GM12878 (cell line): ENCODE measurements around the gene SLC22A7. TPM values are rescaled to one million over a fixed set of nuclear protein-coding genes. Genes with fewer than 3 reads are reported as not detected.

Experiments
- ATAC-seq: fragments of 200-7000 bp; cut with Tn5 transposase; 3 replicates; pipeline ENCODE4 v1.9.1; 2020; ENCODE audit warnings: mild to moderate bottlenecking, moderate library complexity
- BruUV-seq: library from RNA; stranded (reverse); fragments of 400-500 nt; replicated peaks from 2 replicates; lab custom pipeline; 2021; lab: Mats Ljungman, UMichigan
- CTCF ChIA-PET: fragments of 300-600 bp; sonication (Branson Sonifier 250); formaldehyde crosslinking; extraction: SDS; loops from one replicate; lab custom pipeline; 2021; ENCODE audit warnings: inconsistent platforms; lab: Yijun Ruan, JAX
- POLR2A ChIA-PET: fragments of 350-600 bp; formaldehyde crosslinking; extraction: SDS; loops from one replicate; lab custom pipeline; 2021; ENCODE audit warnings: inconsistent platforms; lab: Charles Lee
- RAD21 ChIA-PET: fragments of 300-600 bp; sonication (Branson Sonifier 250); formaldehyde crosslinking; loops from one replicate; lab custom pipeline; 2023; ENCODE audit warnings: antibody characterized with exemption; ENCODE audit not compliant: unreplicated experiment; lab: Charles Lee
- SMC1A ChIA-PET: fragments of 300-600 bp; sonication (Branson Sonifier 250); formaldehyde crosslinking; loops from one replicate; lab custom pipeline; 2023; ENCODE audit not compliant: unreplicated experiment, uncharacterized antibody; lab: Charles Lee
- DNase-seq: peaks from one replicate; pipeline ENCODE4 v3.0.0-alpha.2; 2011; ENCODE audit warnings: low read depth, low spot score
- FAIRE-seq: peaks from 3 replicates; lab custom pipeline; 2011; peaks lifted over from hg19 to GRCh38; lab: Jason Lieb, UNC
- H2AFZ ChIP-seq: 2 replicates; pipeline ENCODE4 v1.6.0; 2011; ENCODE audit warnings: low read depth, low read length, control low read depth; ENCODE audit not compliant: control insufficient read depth
- H3K27ac ChIP-seq: 2 replicates; pipeline ENCODE4 v1.5.1; 2011; ENCODE audit warnings: control low read depth; ENCODE audit not compliant: control insufficient read depth, insufficient read depth
- H3K27me3 ChIP-seq, 2 experiments: replicated peaks in 1 of 2; 2 replicates each; pipeline versions ENCODE4 v1.6.0 to v1.6.1; 2011; ENCODE audit warnings: low read length in 1 of 2; ENCODE audit not compliant: control insufficient read depth in 2 of 2, insufficient read depth in 2 of 2
- H3K36me3 ChIP-seq, 2 experiments: 2 replicates each; pipeline ENCODE4 v1.5.1; 2011; ENCODE audit warnings: low read length in 1 of 2; ENCODE audit not compliant: control insufficient read depth in 2 of 2, insufficient read depth in 2 of 2
- H3K4me1 ChIP-seq: 2 replicates; pipeline ENCODE4 v1.6.1; 2011; ENCODE audit warnings: mild to moderate bottlenecking, low read length, moderate library complexity, mixed read lengths; ENCODE audit not compliant: control insufficient read depth, insufficient read depth
- H3K4me2 ChIP-seq: 2 replicates; pipeline ENCODE4 v1.6.0; 2011; ENCODE audit warnings: control low read depth; ENCODE audit not compliant: control insufficient read depth, insufficient read depth
- H3K4me3 ChIP-seq: fragments of 200-600 bp; sonication (generic); 2 replicates; pipeline ENCODE4 v1.5.1; 2016
- H3K79me2 ChIP-seq: 2 replicates; pipeline ENCODE4 v1.6.0; 2011; ENCODE audit warnings: low read length; ENCODE audit not compliant: control insufficient read depth, insufficient read depth
- H3K9ac ChIP-seq: 2 replicates; pipeline ENCODE4 v1.8.0; 2011; ENCODE audit warnings: low read length, control low read depth, mixed read lengths; ENCODE audit not compliant: control insufficient read depth, insufficient read depth
- H3K9me3 ChIP-seq: replicated peaks from 3 replicates; pipeline ENCODE4 v1.5.1; 2011; ENCODE audit warnings: mild to moderate bottlenecking, low read length; ENCODE audit not compliant: control insufficient read depth, insufficient read depth
- H4K20me1 ChIP-seq: 2 replicates; pipeline ENCODE4 v1.6.0; 2011; ENCODE audit not compliant: control insufficient read depth, insufficient read depth
- BMI1 ChIP-seq: fragments of 450-650 bp; IDR thresholded peaks from 2 replicates; pipeline ENCODE4 v1.6.1; 2016; ENCODE audit warnings: mild to moderate bottlenecking, moderate library complexity, borderline replicate concordance
- CHD2 ChIP-seq: IDR thresholded peaks from 2 replicates; pipeline ENCODE4 v1.6.1; 2011; ENCODE audit warnings: low read depth, low read length, improper control_type of control experiment, borderline replicate concordance
- EED ChIP-seq: sonication (generic); IDR thresholded peaks from 2 replicates; pipeline ENCODE4 v1.6.1; 2016; ENCODE audit warnings: antibody characterized with exemption, low read depth
- ETV6 ChIP-seq, 2 experiments: fragments of 450-650 bp in 1 of 2; IDR thresholded peaks in 1 of 2; conservative IDR thresholded peaks in 1 of 2; 2 replicates each; pipeline ENCODE4 v1.6.1; 2014; ENCODE audit warnings: antibody characterized with exemption in 1 of 2, borderline replicate concordance in 1 of 2, low read depth in 1 of 2, mild to moderate bottlenecking in 1 of 2, moderate library complexity in 1 of 2
- JUND ChIP-seq: IDR thresholded peaks from 2 replicates; pipeline ENCODE4 v1.6.1; 2012; ENCODE audit warnings: low read depth, mild to moderate bottlenecking, low read length, improper control_type of control experiment, moderate library complexity
- MTA3 ChIP-seq: IDR thresholded peaks from 2 replicates; pipeline ENCODE4 v1.6.1; 2012; ENCODE audit warnings: low read length, inconsistent platforms, borderline replicate concordance
- MYB ChIP-seq: fragments of 150-350 bp; IDR thresholded peaks from 2 replicates; pipeline ENCODE4 v1.6.1; 2014; ENCODE audit warnings: mild to moderate bottlenecking, low read depth, low read length, borderline replicate concordance
- NFYA ChIP-seq: IDR thresholded peaks from 2 replicates; pipeline ENCODE4 v1.6.1; 2011; ENCODE audit warnings: low read depth, mild to moderate bottlenecking, low read length, improper control_type of control experiment, borderline replicate concordance
- NRF1 ChIP-seq: conservative IDR thresholded peaks from 2 replicates; pipeline ENCODE4 v1.6.1; 2011; ENCODE audit warnings: mild to moderate bottlenecking, low read depth, low read length, improper control_type of control experiment
- PAX8 ChIP-seq: fragments of 450-650 bp; IDR thresholded peaks from 2 replicates; pipeline ENCODE4 v1.6.1; 2017; ENCODE audit warnings: mild to moderate bottlenecking, moderate library complexity
- POLR2A ChIP-seq: IDR thresholded peaks from 2 replicates; pipeline ENCODE4 v1.6.1; 2011; ENCODE audit warnings: low read depth, mild to moderate bottlenecking, low read length
- RAD51 ChIP-seq: fragments of 450-650 bp; IDR thresholded peaks from 2 replicates; pipeline ENCODE4 v1.6.1; 2016; ENCODE audit warnings: moderate library complexity, mild to moderate bottlenecking, inconsistent platforms
- RUNX3 ChIP-seq: IDR thresholded peaks from 2 replicates; pipeline ENCODE4 v1.6.1; 2012; ENCODE audit warnings: low read length, inconsistent platforms
- SMC3 ChIP-seq: IDR thresholded peaks from 2 replicates; pipeline ENCODE4 v1.6.1; 2011; ENCODE audit warnings: low read length, improper control_type of control experiment, borderline replicate concordance
- SP1 ChIP-seq: IDR thresholded peaks from one replicate; pipeline ENCODE4 v1.6.1; 2011; ENCODE audit warnings: low read depth, low read length
- ZSCAN29 ChIP-seq: fragments of 450-650 bp; IDR thresholded peaks from 2 replicates; pipeline ENCODE4 v1.6.1; 2017; ENCODE audit warnings: mild to moderate bottlenecking, moderate library complexity
- WGBS: methylation state at CpG from one replicate; pipeline ENCODE4 v1.1.6; 2016; ENCODE audit warnings: low lambda C conversion rate; ENCODE audit not compliant: insufficient replicate concordance, insufficient coverage; ENCODE audit errors: missing lambda C conversion rate; 5-methylcytosine and 5-hydroxymethylcytosine counted together
- in situ Hi-C: fragments of 300-500 bp; cut with MboI; formaldehyde crosslinking; loops from 9 replicates; pipeline ENCODE4 v1.14.3; 2018; ENCODE audit warnings: mixed read lengths
- intact Hi-C: fragments of 100-400 bp; cut with micrococcal nuclease; formaldehyde crosslinking; loops from one replicate; pipeline ENCODE4 v1.14.2; 2022; ENCODE audit not compliant: unreplicated experiment
- polyA plus RNA-seq, 11 experiments: library from polyadenylated mRNA; depleted of rRNA in 4 of 11; unstranded in 6 of 11; stranded (reverse) in 5 of 11; fragments of >200 nt; fragmentation: Nextera tagmentation in 4 of 11; fragmentation: Illumina TruSeq in 1 of 11; extraction: Ambion mirVana in 4 of 11; extraction: Trizol in 1 of 11; gene quantifications; 1 replicate in 1 of 11; 2 replicates in 10 of 11; pipeline versions ENCODE4 v1.2.1 to v1.2.3, GENCODE V29; 2011 to 2016; ENCODE audit warnings: inconsistent platforms in 2 of 11, missing spikeins in 2 of 11, low read depth in 1 of 11
- total RNA-seq, 4 experiments: library from RNA; depleted of rRNA in 3 of 4; stranded (reverse); fragments of >200 nt in 3 of 4; fragmentation: Illumina TruSeq in 1 of 4; extraction: Trizol in 1 of 4; gene quantifications; 2 replicates each; pipeline versions ENCODE4 v1.2.1 to v1.2.3, GENCODE V29; 2013 to 2021

SLC22A7 gene
- total and polyA plus RNA-seq, 10 of the 15 experiments (the other 5 are each of a cell fraction or from before 2014, with no cell fraction given): 0.08 to 0.31 TPM; not detected in 8

DNA sequence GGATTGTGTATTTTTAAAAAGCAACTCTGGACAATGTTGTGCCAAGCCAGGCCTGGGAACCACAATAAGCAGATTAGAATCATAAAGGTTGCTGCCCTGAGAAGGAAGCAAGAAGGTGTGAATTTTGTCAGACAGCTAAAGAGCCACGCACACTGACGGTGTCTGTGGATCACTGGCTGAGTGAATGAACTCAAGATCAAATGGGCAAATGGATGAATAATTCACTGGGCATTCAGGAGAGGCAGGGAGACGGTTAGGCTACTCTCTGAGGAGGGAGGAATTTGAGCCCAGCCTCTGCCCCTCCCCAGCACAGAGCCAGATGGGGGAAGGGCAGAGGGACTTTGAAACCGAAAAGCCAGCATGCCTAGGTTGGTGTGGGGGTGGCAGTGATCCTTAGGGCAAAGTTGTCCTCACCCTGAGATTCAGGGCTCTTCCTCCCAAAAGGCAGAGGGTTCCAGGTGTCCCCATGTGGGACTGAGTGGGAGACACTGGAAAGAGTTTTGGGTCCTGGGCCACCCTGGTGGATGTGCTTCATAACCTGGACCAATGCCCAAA is 19.5 kb upstream of the SLC22A7 start (continued):
- no peak for TF ChIP-seq JUND
- TF ChIP-seq RUNX3: no peak
- no peak for TF ChIP-seq NRF1
- TF ChIP-seq BMI1: no peak
- no peak for TF ChIP-seq ZSCAN29
- no peak for TF ChIP-seq NFYA
- TF ChIP-seq, all 136 proteins: peak for 0

DNA sequence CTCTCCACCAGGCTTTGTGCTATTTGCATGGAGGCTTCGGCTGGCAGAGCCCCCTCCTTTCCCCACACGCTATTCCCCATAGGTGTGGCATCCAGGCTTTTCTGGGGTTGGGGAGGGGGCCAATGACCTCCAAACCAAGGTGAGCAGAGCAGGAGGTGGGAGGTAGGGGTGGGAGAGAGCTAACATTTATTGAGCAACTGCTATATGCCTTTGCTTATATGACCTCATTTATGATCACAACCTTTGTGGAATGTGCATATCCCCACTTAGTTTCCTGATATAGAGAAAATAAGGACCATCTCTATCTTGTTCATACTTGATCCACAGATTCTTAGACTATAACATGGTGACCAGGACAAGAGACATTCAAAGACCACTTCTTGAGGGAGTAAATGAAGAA is 17.8 kb upstream of the SLC22A7 start:
- Histone ChIP-seq H3K4me3 (no peak overlapping the region), H2AFZ (no peak overlapping the region), H3K9ac (no peak overlapping the region), H4K20me1 (no peaks in the 10 kb centered on the region), H3K27ac (no peak overlapping the region), H3K4me2 (no peak overlapping the region), H3K79me2 (no peaks in the 10 kb centered on the region), H3K9me3 (no peaks in the 10 kb centered on the region), H3K27me3 (no peaks in the 10 kb centered on the region; a peak in 3 of 4 replicates), H3K4me1 (peaks cover 9% of the 10 kb centered on the region; the same call in 1 of the 2 replicates), H3K36me3 (no peaks in the 10 kb centered on the region)
- DNase-seq: no peak
- SMC1A ChIA-PET: interaction anchor here (0.6 to 1.5 kb wide), 2 partner anchors 17 to 267 kb away, joined by 3 to 4 read pairs; no protein-coding TSS in a partner anchor
- FAIRE-seq: no peak
- no TSS peak for BruUV-seq
- POLR2A ChIA-PET: no interaction called here
- WGBS: 54% methylated on average over 2 of the region's 2 CpGs
- ATAC-seq: no peak
- intact Hi-C loops: no loop called here
- no peak for TF ChIP-seq MYB
- TF ChIP-seq CHD2: no peak
- TF ChIP-seq PAX8: no peak
- no peak for TF ChIP-seq MTA3
- no peak for TF ChIP-seq SMC3
- TF ChIP-seq ETV6 (conservative IDR thresholded peaks at IDR 0.05 in 1 of 2, IDR thresholded peaks at IDR 0.05 in 1 of 2; ENCODE audit: borderline replicate concordance in 1 of 2, low read depth in 1 of 2): no peak
- no peak for TF ChIP-seq RAD51
- TF ChIP-seq POLR2A: no peak
- TF ChIP-seq SP1: no peak
- no peak for TF ChIP-seq EED
- in situ Hi-C loops: no loop called here
- RAD21 ChIA-PET: no interaction called here
- CTCF ChIA-PET: interaction anchor here (0.7 to 1.5 kb wide), 3 partner anchors 16 to 136 kb away, joined by 3 to 4 read pairs (median 3); no protein-coding TSS in a partner anchor
